Keratinocyte (primary cell): ENCODE results near the gene PDK2. TPM values are rescaled to one million over a fixed set of nuclear protein-coding genes. Genes with fewer than 3 reads are reported as not detected.

Source experiments
- DNase-seq: peaks from one replicate; pipeline ENCODE4 v3.0.0-alpha.2; 2011; ENCODE audit warnings: low read depth, missing footprints, low spot score
- FAIRE-seq: peaks from 2 replicates; lab custom pipeline; 2011; peaks lifted over from hg19 to GRCh38; lab: Jason Lieb, UNC
- H2AFZ ChIP-seq: 2 replicates; pipeline ENCODE4 v1.6.0; 2012; ENCODE audit warnings: low read length, control low read depth, inconsistent platforms; ENCODE audit not compliant: control insufficient read depth
- H3K27ac ChIP-seq: 2 replicates; pipeline ENCODE4 v1.5.1; 2011; ENCODE audit warnings: low read length; ENCODE audit not compliant: control insufficient read depth, insufficient read depth
- H3K27me3 ChIP-seq: 3 replicates; pipeline ENCODE4 v1.6.0; 2011; ENCODE audit warnings: low read length; ENCODE audit not compliant: control insufficient read depth, insufficient read depth; ENCODE audit errors: extremely low read depth
- H3K36me3 ChIP-seq, 2 experiments: 2 replicates in 1 of 2; 3 replicates in 1 of 2; pipeline ENCODE4 v1.5.1; 2011; ENCODE audit warnings: low read length in 2 of 2, mild to moderate bottlenecking in 1 of 2; ENCODE audit not compliant: control insufficient read depth in 2 of 2, insufficient read depth in 2 of 2; ENCODE audit errors: extremely low read depth in 1 of 2
- H3K4me1 ChIP-seq: 3 replicates; pipeline ENCODE4 v1.5.1; 2011; ENCODE audit warnings: low read length; ENCODE audit not compliant: control insufficient read depth, insufficient read depth; ENCODE audit errors: extremely low read depth
- H3K4me2 ChIP-seq: 3 replicates; pipeline ENCODE4 v1.6.0; 2011; ENCODE audit warnings: low read depth, low read length; ENCODE audit not compliant: control insufficient read depth, insufficient read depth; ENCODE audit errors: extremely low read depth
- H3K4me3 ChIP-seq, 3 experiments: fragments of 200-600 bp in 1 of 3; sonication (generic) in 1 of 3; 2 replicates in 2 of 3; 3 replicates in 1 of 3; pipeline ENCODE4 v1.5.1; 2011 to 2016; ENCODE audit warnings: low read length in 3 of 3, mild to moderate bottlenecking in 3 of 3, control low read depth in 2 of 3, inconsistent platforms in 1 of 3, low read depth in 1 of 3, mixed read lengths in 1 of 3, mixed run types in 1 of 3, moderate library complexity in 1 of 3; ENCODE audit not compliant: control insufficient read depth in 2 of 3, insufficient read depth in 2 of 3; ENCODE audit errors: extremely low read depth in 1 of 3
- H3K79me2 ChIP-seq: 2 replicates; pipeline ENCODE4 v1.6.0; 2012; ENCODE audit warnings: low read length; ENCODE audit not compliant: control insufficient read depth, insufficient read depth
- H3K9ac ChIP-seq: 3 replicates; pipeline ENCODE4 v1.6.0; 2011; ENCODE audit warnings: low read length; ENCODE audit not compliant: control insufficient read depth, insufficient read depth; ENCODE audit errors: extremely low read depth
- H3K9me1 ChIP-seq: 3 replicates; pipeline ENCODE4 v1.6.0; 2011; ENCODE audit warnings: low read length; ENCODE audit not compliant: control insufficient read depth, insufficient read depth; ENCODE audit errors: extremely low read depth
- H3K9me3 ChIP-seq: 2 replicates; pipeline ENCODE4 v1.5.1; 2012; ENCODE audit warnings: low read depth, low read length; ENCODE audit not compliant: control insufficient read depth
- H4K20me1 ChIP-seq: 3 replicates; pipeline ENCODE4 v1.6.0; 2011; ENCODE audit warnings: low read length; ENCODE audit not compliant: control insufficient read depth, insufficient read depth; ENCODE audit errors: extremely low read depth
- CTCF ChIP-seq, 3 experiments: IDR thresholded peaks in 1 of 3; conservative IDR thresholded peaks in 1 of 3; optimal IDR thresholded peaks in 1 of 3; 2 replicates in 2 of 3; 3 replicates in 1 of 3; pipeline versions ENCODE3 to v1.5.1; 2011; ENCODE audit warnings: low read length in 3 of 3, mild to moderate bottlenecking in 3 of 3, moderate library complexity in 2 of 3, control low read depth in 1 of 3, inconsistent platforms in 1 of 3; ENCODE audit not compliant: insufficient read depth in 2 of 3; ENCODE audit errors: extremely low read depth in 1 of 3
- EZH2 ChIP-seq: IDR thresholded peaks from one replicate; pipeline ENCODE4 v1.6.1; 2012; ENCODE audit warnings: inconsistent platforms, mild to moderate bottlenecking, low read length, moderate library complexity
- dilution Hi-C: fragments of 300-500 bp; cut with MboI; formaldehyde crosslinking; loops from one replicate; pipeline ENCODE4 v1.7.0; 2020; ENCODE audit warnings: low sequenced_read_pairs; ENCODE audit not compliant: extremely low pct_ligation_motif_present
- polyA plus RNA-seq, 5 experiments: library from polyadenylated mRNA; depleted of rRNA in 3 of 5; stranded (reverse) in 3 of 5; stranded (forward) in 1 of 5; unstranded in 1 of 5; fragments of >200 nt; gene quantifications; 1 replicate in 1 of 5; 2 replicates in 3 of 5; 3 replicates in 1 of 5; pipeline versions ENCODE4 v1.2.1 to v1.2.3, GENCODE V29; 2011 to 2012; ENCODE audit warnings: missing spikeins in 2 of 5, low read depth in 1 of 5, low replicate concordance in 1 of 5

PDK2 gene
- polyA plus RNA-seq, 1 donor (not counting 4 experiments of a cell fraction or from before 2014, with no cell fraction given), result 7.5 TPM

- dilution Hi-C loops, result no loop called here
- no peak for TF ChIP-seq EZH2
- no peak for TF ChIP-seq CTCF (optimal IDR thresholded peaks at IDR 0.05 in 1 of 3, IDR thresholded peaks at IDR 0.05 in 1 of 3, conservative IDR thresholded peaks at IDR 0.05 in 1 of 3; ENCODE audit: extremely low read depth in 1 of 3, insufficient read depth in 2 of 3, low read length in 3 of 3)
- Histone ChIP-seq H3K27ac (no peak overlapping the region), H4K20me1 (peaks cover 80% of the 10 kb centered on the region), H2AFZ (no peak overlapping the region), H3K4me3 (no peak overlapping the region), H3K4me1 (no peaks in the 10 kb centered on the region), H3K27me3 (no peaks in the 10 kb centered on the region), H3K4me2 (no peak overlapping the region), H3K9ac (no peak overlapping the region), H3K9me1 (peaks cover 6% of the 10 kb centered on the region), H3K36me3 (peaks cover 77 to 88% of the 10 kb centered on the region in 2 experiments), H3K9me3 (no peaks in the 10 kb centered on the region), H3K79me2 (peaks cover 77% of the 10 kb centered on the region)
- no peak for DNase-seq
- no peak for FAIRE-seq
These were observed 20.9 kb upstream of the PDK2 start for GRCh38 chr17:50074227-50074626.

GRCh38 chr17:50075446-50076032 is 19.6 kb upstream of the PDK2 start:
- Histone ChIP-seq H3K9ac (no peak overlapping the region), H3K4me1 (no peaks in the 10 kb centered on the region), H3K27me3 (no peaks in the 10 kb centered on the region), H3K9me1 (peaks cover 6% of the 10 kb centered on the region), H3K36me3 (peaks cover 84 to 90% of the 10 kb centered on the region in 2 experiments), H3K9me3 (no peaks in the 10 kb centered on the region), H4K20me1 (peaks cover 83% of the 10 kb centered on the region), H2AFZ (no peak overlapping the region), H3K4me3 (no peak overlapping the region), H3K4me2 (no peak overlapping the region), H3K79me2 (peaks cover 80% of the 10 kb centered on the region), H3K27ac (no peak overlapping the region)
- no peak for FAIRE-seq
- DNase-seq, result no peak
- dilution Hi-C loops, result no loop called here
- TF ChIP-seq EZH2 (no peak), CTCF (optimal IDR thresholded peaks at IDR 0.05 in 1 of 3, IDR thresholded peaks at IDR 0.05 in 1 of 3, conservative IDR thresholded peaks at IDR 0.05 in 1 of 3; ENCODE audit: extremely low read depth in 1 of 3, insufficient read depth in 2 of 3, low read length in 3 of 3) (no peak)
